Measurements from ENCODE around the gene CAPS2.

The CAPS2 gene

DNA sequence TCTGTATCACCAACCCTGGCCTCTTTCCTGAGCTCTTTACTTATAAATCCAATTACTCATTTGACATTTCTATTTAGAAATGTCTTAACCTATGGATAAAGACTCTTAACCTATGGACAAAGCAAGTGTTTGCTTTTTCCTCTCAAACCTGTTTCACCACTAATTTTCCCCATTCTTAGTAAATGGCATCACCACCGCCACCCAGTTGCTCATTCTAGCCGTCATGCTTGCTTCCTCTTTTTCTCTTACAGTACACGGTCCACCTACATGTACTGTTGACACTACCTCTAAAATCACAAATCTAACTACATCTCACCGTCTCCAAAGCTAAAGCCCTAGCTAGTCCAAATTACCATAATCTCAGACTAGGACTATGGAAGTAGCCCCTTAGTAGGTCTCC is 60.0 kb downstream of the CAPS2 start:
- TF ChIP-seq, protein P1, sequence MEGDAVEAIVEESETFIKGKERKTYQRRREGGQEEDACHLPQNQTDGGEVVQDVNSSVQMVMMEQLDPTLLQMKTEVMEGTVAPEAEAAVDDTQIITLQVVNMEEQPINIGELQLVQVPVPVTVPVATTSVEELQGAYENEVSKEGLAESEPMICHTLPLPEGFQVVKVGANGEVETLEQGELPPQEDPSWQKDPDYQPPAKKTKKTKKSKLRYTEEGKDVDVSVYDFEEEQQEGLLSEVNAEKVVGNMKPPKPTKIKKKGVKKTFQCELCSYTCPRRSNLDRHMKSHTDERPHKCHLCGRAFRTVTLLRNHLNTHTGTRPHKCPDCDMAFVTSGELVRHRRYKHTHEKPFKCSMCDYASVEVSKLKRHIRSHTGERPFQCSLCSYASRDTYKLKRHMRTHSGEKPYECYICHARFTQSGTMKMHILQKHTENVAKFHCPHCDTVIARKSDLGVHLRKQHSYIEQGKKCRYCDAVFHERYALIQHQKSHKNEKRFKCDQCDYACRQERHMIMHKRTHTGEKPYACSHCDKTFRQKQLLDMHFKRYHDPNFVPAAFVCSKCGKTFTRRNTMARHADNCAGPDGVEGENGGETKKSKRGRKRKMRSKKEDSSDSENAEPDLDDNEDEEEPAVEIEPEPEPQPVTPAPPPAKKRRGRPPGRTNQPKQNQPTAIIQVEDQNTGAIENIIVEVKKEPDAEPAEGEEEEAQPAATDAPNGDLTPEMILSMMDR (IDR thresholded peaks at IDR 0.05; ENCODE audit: extremely low read depth, insufficient read depth, missing control alignments) = no peak
- no peak for DNase-seq (ENCODE audit: low spot score)
- in situ Hi-C loops (cut with MboI; ENCODE audit: low pct_unique_long_range_greater_than_20kb, low sequenced_read_pairs, unreplicated experiment) = no loop called here

DNA sequence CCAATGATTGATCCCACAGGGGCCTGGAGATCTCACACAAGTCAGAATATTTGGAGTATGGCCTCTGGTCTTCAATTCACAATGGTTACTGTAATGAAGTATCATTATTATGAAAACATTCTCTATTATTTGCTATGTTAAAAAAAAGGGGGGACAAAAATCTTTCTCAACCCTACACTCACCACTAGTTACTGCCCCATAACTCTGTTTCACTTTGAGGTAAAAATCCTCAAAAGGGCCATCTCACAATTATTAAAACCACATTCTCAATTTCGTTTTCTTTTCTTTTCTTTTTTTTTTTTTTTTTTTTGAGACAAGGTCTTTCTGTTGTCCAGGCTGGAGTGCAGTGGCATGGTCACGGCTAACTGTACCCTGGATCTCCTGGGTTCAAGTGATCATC is 60.9 kb downstream of the CAPS2 start:
- in situ Hi-C loops (cut with MboI; ENCODE audit: low pct_unique_long_range_greater_than_20kb, low sequenced_read_pairs, unreplicated experiment) = no loop called here
- TF ChIP-seq, protein P1 (IDR thresholded peaks at IDR 0.05; ENCODE audit: extremely low read depth, insufficient read depth, missing control alignments) = no peak
- DNase-seq (ENCODE audit: low spot score) = no peak

DNA sequence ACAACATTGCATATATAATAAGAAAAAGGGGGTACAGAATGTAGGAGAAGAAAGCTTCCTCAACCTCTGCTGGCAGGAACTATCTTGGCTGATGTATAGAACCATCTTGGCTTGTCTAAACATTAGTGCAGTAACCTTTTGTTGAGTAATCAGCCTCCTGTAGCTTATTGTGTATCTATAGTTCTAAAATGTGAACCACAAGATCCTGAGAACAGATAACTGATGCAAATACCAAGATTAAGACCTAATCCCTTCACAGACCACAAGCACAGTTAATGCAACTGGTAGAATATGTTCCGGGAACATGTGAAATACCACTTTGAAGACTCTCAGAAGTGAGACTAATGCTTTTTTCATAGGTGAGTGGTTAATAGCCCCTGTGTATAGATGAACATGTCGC is 69.8 kb downstream of the CAPS2 start:
- TF ChIP-seq, protein P1 (IDR thresholded peaks at IDR 0.05; ENCODE audit: extremely low read depth, insufficient read depth, missing control alignments) = no peak
- no peak for DNase-seq (ENCODE audit: low spot score)
- in situ Hi-C loops (cut with MboI; ENCODE audit: low pct_unique_long_range_greater_than_20kb, low sequenced_read_pairs, unreplicated experiment) = no loop called here

- TF ChIP-seq, protein P1 (IDR thresholded peaks at IDR 0.05; ENCODE audit: extremely low read depth, insufficient read depth, missing control alignments) = no peak
- in situ Hi-C loops (cut with MboI; ENCODE audit: low pct_unique_long_range_greater_than_20kb, low sequenced_read_pairs, unreplicated experiment) = no loop called here
- DNase-seq (ENCODE audit: low spot score) = no peak
Observed at GRCh38 chr12:75259143-75259542, 71.0 kb downstream of the CAPS2 start.

DNA sequence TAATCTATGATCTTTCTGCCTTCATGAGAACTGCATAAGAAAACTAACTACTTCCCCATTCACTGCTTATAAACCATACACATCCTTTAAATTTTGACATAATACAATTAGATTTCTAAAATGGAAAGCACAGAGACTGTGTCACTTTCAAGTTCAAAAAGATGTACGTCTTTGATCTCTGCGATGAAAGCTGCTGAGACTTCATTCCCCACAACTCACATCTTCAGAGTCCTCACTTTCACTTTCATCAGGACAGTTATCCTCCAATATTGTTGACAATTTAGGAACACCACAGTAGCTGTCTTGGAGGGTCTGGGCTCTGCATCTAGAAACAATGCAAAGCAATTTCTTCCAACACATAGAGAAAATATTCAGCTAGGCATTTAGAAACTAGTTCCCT is 72.6 kb downstream of the CAPS2 start:
- DNase-seq (ENCODE audit: low spot score) = no peak
- TF ChIP-seq, protein P1 (IDR thresholded peaks at IDR 0.05; ENCODE audit: extremely low read depth, insufficient read depth, missing control alignments) = no peak
- in situ Hi-C loops (cut with MboI; ENCODE audit: low pct_unique_long_range_greater_than_20kb, low sequenced_read_pairs, unreplicated experiment) = no loop called here

DNA sequence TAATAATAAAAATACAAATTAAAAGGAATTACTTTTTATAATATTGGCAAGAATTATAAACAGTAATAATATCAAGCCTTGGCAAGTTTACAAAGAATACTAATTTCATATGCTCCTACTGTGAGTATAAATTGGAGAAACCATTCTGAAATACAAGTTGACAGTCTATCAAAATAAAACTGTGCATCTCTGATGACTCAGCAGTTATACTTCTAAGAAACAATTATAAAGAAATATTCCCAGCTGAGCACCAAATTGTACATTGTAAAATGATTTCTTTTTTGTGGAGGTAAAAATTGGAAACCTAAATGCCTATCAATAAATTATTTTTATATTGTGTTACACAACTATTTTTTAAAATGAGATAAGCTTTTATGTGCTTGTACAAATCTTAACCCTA is 85.0 kb downstream of the CAPS2 start:
- TF ChIP-seq, protein P1 (IDR thresholded peaks at IDR 0.05; ENCODE audit: extremely low read depth, insufficient read depth, missing control alignments) = no peak
- in situ Hi-C loops (cut with MboI; ENCODE audit: low pct_unique_long_range_greater_than_20kb, low sequenced_read_pairs, unreplicated experiment) = no loop called here
- DNase-seq (ENCODE audit: low spot score) = no peak

GRCh38 chr12:75239987-75240386 is 90.1 kb downstream of the CAPS2 start:
- TF ChIP-seq, protein P1 (IDR thresholded peaks at IDR 0.05; ENCODE audit: extremely low read depth, insufficient read depth, missing control alignments) = no peak
- peak; percentile 2 for DNase-seq (ENCODE audit: low spot score)
- in situ Hi-C loops (cut with MboI; ENCODE audit: low pct_unique_long_range_greater_than_20kb, low sequenced_read_pairs, unreplicated experiment) = no loop called here

All from GM13977 (cell line).